ENCODE measurements around the gene SLC9A9. TPM values are rescaled to one million over a fixed set of nuclear protein-coding genes. Genes with fewer than 3 reads are reported as not detected.

Gene SLC9A9
- total and polyA plus RNA-seq, 10 of the 15 experiments (the other 5 are each of a cell fraction or from before 2014, with no cell fraction given), result 3.5 to 14.2 (median 9.3) TPM

GRCh38 chr3:143242691-143243090 is 605.6 kb downstream of the SLC9A9 start:
- H3K9me3 ChIP-seq (replicated peaks; ENCODE audit: control insufficient read depth, insufficient read depth, low read length), result no peaks in the 10 kb centered on the region
- H4K20me1 ChIP-seq (ENCODE audit: control insufficient read depth, insufficient read depth), result no peaks in the 10 kb centered on the region
- POLR2A ChIA-PET, result no interaction called here
- CTCF ChIA-PET, result no interaction called here
- WGBS (ENCODE audit: insufficient coverage, insufficient replicate concordance, low lambda C conversion rate, missing lambda C conversion rate), result 45% methylated on average over 4 of the region's 4 CpGs
- no peak overlapping the region for H3K27ac ChIP-seq (ENCODE audit: control insufficient read depth, insufficient read depth)
- DNase-seq (ENCODE audit: low read depth, low spot score), result no peak
- H3K4me2 ChIP-seq (ENCODE audit: control insufficient read depth, insufficient read depth), result no peak overlapping the region
- no peaks in the 10 kb centered on the region; a peak in 1 of 4 replicates for H3K36me3 ChIP-seq (ENCODE audit: control insufficient read depth in 2 of 2, insufficient read depth in 2 of 2, low read length in 1 of 2)
- intact Hi-C loops (cut with micrococcal nuclease; ENCODE audit: unreplicated experiment), result no loop called here
- H3K4me3 ChIP-seq, result no peak overlapping the region
- no peak overlapping the region for H2AFZ ChIP-seq (ENCODE audit: control insufficient read depth, low read depth, low read length)
- no peak overlapping the region for H3K9ac ChIP-seq (ENCODE audit: control insufficient read depth, insufficient read depth, low read length)
- in situ Hi-C loops (cut with MboI), result no loop called here
- no peaks in the 10 kb centered on the region for H3K27me3 ChIP-seq (replicated peaks in 1 of 2; ENCODE audit: control insufficient read depth in 2 of 2, insufficient read depth in 2 of 2, low read length in 1 of 2)
- FAIRE-seq, result no peak
- RAD21 ChIA-PET (ENCODE audit: unreplicated experiment), result no interaction called here
- TF ChIP-seq CBX3 (IDR thresholded peaks at IDR 0.05; ENCODE audit: borderline replicate concordance, low read depth), result no peak
- TF ChIP-seq TBL1XR1 (IDR thresholded peaks at IDR 0.05; ENCODE audit: low read depth, low read length), result no peak
- no peak for TF ChIP-seq SUZ12 (IDR thresholded peaks at IDR 0.05; ENCODE audit: unreplicated experiment)
- TF ChIP-seq ZBTB33 (IDR thresholded peaks at IDR 0.05), result no peak
- TF ChIP-seq ZNF622 (IDR thresholded peaks at IDR 0.05), result no peak
- no peak for TF ChIP-seq SKIL (IDR thresholded peaks at IDR 0.05; ENCODE audit: low read depth, poor library complexity, severe bottlenecking)
- TF ChIP-seq MTA3 (IDR thresholded peaks at IDR 0.05; ENCODE audit: borderline replicate concordance, low read length), result no peak
- TF ChIP-seq SREBF1 (IDR thresholded peaks at IDR 0.05; ENCODE audit: low read length), result no peak
- TF ChIP-seq KLF5 (IDR thresholded peaks at IDR 0.05; ENCODE audit: partially characterized antibody), result no peak
- no peak for TF ChIP-seq CEBPZ (IDR thresholded peaks at IDR 0.05; ENCODE audit: low read depth, low read length)
- no peak for TF ChIP-seq SP1 (IDR thresholded peaks at IDR 0.05; ENCODE audit: low read depth, low read length)
- no peak for TF ChIP-seq TARDBP (IDR thresholded peaks at IDR 0.05; ENCODE audit: borderline replicate concordance)
- no peak for ATAC-seq
- H3K79me2 ChIP-seq (ENCODE audit: control insufficient read depth, insufficient read depth, low read length), result no peaks in the 10 kb centered on the region
- H3K4me1 ChIP-seq (ENCODE audit: control insufficient read depth, insufficient read depth, low read length), result no peaks in the 10 kb centered on the region
- BruUV-seq (replicated peaks), result no TSS peak
- SMC1A ChIA-PET (ENCODE audit: uncharacterized antibody, unreplicated experiment), result interaction anchor here (1.5 kb wide), 1 partner anchor 10 kb away, joined by 5 read pairs; no protein-coding TSS in a partner anchor
